HUES64 (cell line): ENCODE results near the gene PPARA.

ENCODE experiments used
- H3K27ac ChIP-seq: 2 replicates; pipeline ENCODE4 v1.7.0; 2013; ENCODE audit warnings: low read depth, low read length, inconsistent platforms
- H3K27me3 ChIP-seq: 2 replicates; pipeline ENCODE4 v1.6.1; 2013; ENCODE audit warnings: mild to moderate bottlenecking, low read length; ENCODE audit not compliant: insufficient read depth
- H3K36me3 ChIP-seq: 2 replicates; pipeline ENCODE4 v1.6.1; 2013; ENCODE audit warnings: mild to moderate bottlenecking, low read length; ENCODE audit not compliant: insufficient read depth
- H3K4me1 ChIP-seq: 2 replicates; pipeline ENCODE4 v1.6.1; 2013; ENCODE audit warnings: mild to moderate bottlenecking, low read length, moderate library complexity; ENCODE audit not compliant: insufficient read depth
- H3K4me3 ChIP-seq: 2 replicates; pipeline ENCODE4 v1.5.1; 2013; ENCODE audit warnings: mild to moderate bottlenecking, low read length, moderate library complexity
- H3K9ac ChIP-seq: 2 replicates; pipeline ENCODE4 v1.6.1; 2013; ENCODE audit warnings: mild to moderate bottlenecking, low read depth, low read length
- H3K9me3 ChIP-seq: 2 replicates; pipeline ENCODE4 v1.6.1; 2013; ENCODE audit warnings: low read depth, low read length; ENCODE audit not compliant: insufficient read depth
- WGBS: fragments of 150-250, 120-280 bp; methylation state at CpG from one replicate; pipeline ENCODE4 v1.1.7; 2013; ENCODE audit warnings: missing lambda C conversion rate; 5-methylcytosine and 5-hydroxymethylcytosine counted together

PPARA gene

DNA sequence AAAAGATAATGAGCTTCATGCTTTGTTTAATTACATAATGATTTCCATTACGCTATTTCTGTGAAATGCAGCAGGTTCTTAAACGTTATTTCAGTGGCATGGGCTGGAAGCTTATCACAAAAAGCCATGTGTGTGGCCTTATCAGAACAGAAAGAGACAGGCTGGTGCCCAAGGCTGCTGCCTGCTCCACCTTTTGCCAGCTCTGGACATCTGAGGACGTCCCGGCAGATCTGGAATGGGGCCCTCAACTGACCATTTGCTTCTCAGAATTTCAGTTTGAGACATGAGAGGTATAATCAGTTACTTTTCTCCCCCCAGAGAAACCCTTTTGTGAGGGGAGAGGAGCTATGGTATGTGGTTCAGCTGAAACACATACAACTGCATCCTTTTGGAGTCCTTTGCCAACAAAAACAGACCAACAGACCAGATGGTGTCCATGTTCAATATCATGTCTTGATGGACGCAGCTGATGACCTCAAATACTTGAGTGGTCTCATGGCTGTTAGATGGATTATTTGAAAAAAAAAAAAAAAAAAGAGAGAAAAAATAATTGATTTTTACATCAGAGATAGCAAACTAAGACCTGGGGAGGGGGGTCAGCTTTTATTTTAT, 91.2 kb downstream of the PPARA start:
- Histone ChIP-seq H3K36me3 (peaks cover 19% of the 10 kb centered on the region; the same call in 1 of the 2 replicates), H3K9me3 (no peaks in the 10 kb centered on the region), H3K27me3 (no peaks in the 10 kb centered on the region), H3K9ac (no peak overlapping the region), H3K4me3 (no peak overlapping the region), H3K4me1 (no peaks in the 10 kb centered on the region), H3K27ac (no peak overlapping the region)
- WGBS = 82% methylated on average over 5 of the region's 5 CpGs

DNA sequence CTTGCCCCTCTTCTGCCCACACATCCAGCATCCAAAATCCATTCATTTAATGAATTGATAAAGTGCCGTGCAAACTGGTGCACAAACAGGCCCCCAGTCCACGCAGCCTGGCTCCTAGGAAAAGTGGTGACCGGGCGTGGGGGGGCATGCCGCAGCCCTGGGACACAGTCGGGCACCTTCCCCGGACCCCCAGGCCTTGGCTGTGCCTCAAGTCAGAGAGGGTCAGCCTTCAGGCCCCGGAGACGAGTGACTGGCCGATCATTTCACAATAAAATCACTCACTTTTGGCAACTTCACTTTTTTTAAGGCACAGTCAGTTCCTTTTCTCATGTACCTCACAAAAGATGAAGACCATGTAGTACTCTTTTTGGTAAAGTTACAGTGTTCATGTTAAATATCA, 91.8 kb downstream of the PPARA start:
- H3K27me3 ChIP-seq = no peaks in the 10 kb centered on the region
- H3K4me1 ChIP-seq = no peaks in the 10 kb centered on the region
- H3K9ac ChIP-seq = no peak overlapping the region
- no peak overlapping the region for H3K27ac ChIP-seq
- no peaks in the 10 kb centered on the region for H3K9me3 ChIP-seq
- peaks cover 20% of the 10 kb centered on the region; the same call in 1 of the 2 replicates for H3K36me3 ChIP-seq
- WGBS = 81% methylated on average over 10 of the region's 10 CpGs
- H3K4me3 ChIP-seq = no peak overlapping the region

DNA sequence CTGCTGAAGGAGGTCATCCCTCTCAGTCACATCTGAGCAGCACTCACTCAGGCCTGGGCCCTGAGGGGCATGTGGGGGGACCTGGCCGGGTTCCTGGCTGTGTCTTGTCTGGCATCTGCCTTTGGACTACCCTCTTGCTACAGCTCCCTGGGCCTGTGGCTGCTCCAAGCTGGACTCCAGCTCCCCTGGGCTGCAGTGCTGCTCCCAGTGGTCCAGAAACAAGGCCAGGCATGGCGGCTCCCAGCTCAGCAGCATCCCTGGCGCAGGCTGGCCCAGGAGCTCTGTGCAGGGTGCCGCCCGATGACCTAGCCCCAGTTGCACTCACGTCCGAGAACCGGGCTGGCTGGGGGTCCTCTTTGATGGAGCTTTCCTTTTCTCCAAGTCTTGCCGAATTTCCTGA, 94.4 kb downstream of the PPARA start:
- H3K4me1 ChIP-seq = no peaks in the 10 kb centered on the region
- H3K9ac ChIP-seq = no peak overlapping the region
- H3K27ac ChIP-seq = no peak overlapping the region
- no peaks in the 10 kb centered on the region for H3K9me3 ChIP-seq
- 93% methylated on average over 9 of the region's 9 CpGs for WGBS
- H3K4me3 ChIP-seq = no peak overlapping the region
- H3K27me3 ChIP-seq = no peaks in the 10 kb centered on the region
- H3K36me3 ChIP-seq = peaks cover 20% of the 10 kb centered on the region; the same call in 1 of the 2 replicates

DNA sequence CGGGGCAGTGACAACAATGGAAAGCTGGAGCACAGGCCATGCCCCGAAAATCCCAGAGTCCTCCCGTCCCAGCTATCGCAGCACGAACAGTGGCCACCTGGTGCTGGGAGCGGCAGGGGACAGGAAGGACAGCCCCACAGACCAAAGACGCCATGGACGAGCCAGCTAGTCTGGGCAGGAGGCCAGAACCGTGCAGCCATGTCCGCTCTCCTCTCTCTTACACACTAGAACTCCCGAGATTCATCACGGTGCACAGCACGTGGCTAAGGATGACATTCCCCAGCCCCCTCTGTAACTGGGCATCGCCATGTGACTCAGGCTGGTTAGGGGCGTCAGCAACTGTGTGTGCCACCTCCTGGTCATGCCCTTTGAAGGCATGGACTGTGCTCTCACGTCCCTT, 95.2 kb downstream of the PPARA start:
- Histone ChIP-seq H3K27me3 (peaks cover 1% of the 10 kb centered on the region; the same call in 1 of the 2 replicates), H3K9me3 (no peaks in the 10 kb centered on the region), H3K4me3 (no peak overlapping the region), H3K36me3 (peaks cover 20% of the 10 kb centered on the region; the same call in 1 of the 2 replicates), H3K9ac (no peak overlapping the region), H3K27ac (no peak overlapping the region), H3K4me1 (no peaks in the 10 kb centered on the region)
- 89% methylated on average over 16 of the region's 16 CpGs for WGBS

DNA sequence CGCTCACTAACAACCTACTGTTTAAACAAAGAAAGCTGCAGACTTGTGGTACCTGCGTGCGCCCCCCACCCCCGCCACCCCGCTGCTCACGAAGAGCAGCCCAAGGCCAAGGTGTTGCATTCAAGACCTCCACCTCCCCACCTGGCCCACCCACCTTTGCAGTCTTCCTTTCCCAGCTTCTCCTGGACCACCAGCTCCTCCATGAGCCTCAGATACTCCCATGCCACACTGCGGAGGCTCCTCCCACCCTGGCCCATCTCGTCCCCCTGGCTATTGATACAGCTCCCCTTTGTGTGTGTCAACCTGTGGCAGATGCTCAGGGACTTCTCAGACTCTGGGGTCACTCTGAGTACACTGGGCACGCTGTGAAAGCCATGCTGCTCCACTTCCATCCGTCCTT, 95.9 kb downstream of the PPARA start:
- no peak overlapping the region for H3K9ac ChIP-seq

DNA sequence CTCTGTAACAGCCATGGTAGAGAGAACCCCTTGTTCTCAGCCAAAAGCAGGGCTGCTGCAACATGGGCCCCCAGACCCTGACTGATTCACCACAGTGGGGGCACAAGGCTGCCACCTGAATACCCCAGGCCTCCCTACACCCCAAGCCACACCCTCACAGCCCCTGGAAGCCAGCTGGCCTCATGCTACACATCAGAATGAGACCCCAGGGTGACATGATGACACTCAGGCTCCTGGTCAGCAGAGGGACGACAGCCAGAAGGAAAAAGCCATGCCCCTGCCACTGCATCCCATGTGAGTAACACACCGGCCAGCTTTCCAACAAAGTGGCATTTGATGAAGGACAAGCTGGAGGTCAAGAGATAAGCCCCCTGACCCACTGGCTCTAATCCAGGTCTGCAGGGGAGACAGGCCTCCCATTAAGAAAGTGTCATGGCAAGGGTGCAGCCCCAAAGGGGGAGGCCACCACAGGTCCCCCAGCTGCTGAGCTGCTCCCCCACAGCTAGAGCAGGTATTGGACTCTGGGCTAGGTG, 97.2 kb downstream of the PPARA start:
- peaks cover 20% of the 10 kb centered on the region; the same call in 1 of the 2 replicates for H3K36me3 ChIP-seq
- H3K27ac ChIP-seq = no peak overlapping the region
- peaks cover 11% of the 10 kb centered on the region for H3K27me3 ChIP-seq
- no peak overlapping the region for H3K4me3 ChIP-seq
- H3K9me3 ChIP-seq = no peaks in the 10 kb centered on the region
- 90% methylated on average over 2 of the region's 2 CpGs for WGBS
- H3K9ac ChIP-seq = no peak overlapping the region
- peaks cover 5% of the 10 kb centered on the region; the same call in 1 of the 2 replicates for H3K4me1 ChIP-seq

More for the DNA sequence above, 95.9 kb downstream of the PPARA start:
- WGBS = 93% methylated on average over 10 of the region's 10 CpGs
- Histone ChIP-seq H3K36me3 (peaks cover 20% of the 10 kb centered on the region; the same call in 1 of the 2 replicates), H3K27ac (no peak overlapping the region), H3K27me3 (peaks cover 7% of the 10 kb centered on the region), H3K4me3 (no peak overlapping the region), H3K9me3 (no peaks in the 10 kb centered on the region), H3K4me1 (peaks cover 2% of the 10 kb centered on the region; the same call in 1 of the 2 replicates)

DNA sequence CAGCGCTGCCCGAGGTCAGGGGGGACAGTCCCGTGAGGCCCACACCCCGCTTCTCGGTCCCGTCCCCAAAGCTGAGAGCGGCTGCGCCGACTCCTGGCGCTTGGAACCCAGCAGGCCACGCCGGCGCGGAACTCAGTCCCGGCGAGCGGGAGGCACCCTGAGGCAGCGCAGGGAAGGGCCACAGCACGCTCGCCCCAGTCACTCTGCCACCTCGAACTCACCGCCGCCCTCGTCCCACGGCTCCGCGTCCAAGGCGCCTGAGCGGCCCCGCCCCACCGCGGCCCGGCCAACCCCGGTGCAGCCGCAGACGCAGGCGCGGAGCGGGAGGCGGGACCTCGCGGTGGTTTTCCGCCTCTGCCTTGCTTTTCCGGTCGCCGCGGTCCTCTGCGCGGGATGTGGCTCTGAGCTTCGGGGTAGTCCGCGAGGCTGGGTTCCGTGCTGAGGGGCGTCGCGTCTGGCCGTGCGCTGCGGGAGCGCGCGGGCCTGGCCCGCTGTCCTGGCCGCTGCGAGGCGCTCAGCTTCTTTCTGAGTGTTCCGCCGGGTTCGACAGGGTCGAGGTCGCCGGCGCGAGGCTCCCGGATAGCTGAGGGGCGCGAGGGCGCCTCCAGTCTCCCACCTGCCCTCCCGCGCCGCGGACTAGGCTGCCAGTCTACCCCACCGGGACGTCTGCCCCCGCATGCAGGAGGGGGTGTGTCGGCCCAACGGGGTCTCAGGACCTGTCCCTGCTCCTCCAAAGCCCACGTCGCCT, 99.9 kb downstream of the PPARA start, which contains the start of gene CDPF1:
CDPF1 (minus strand) TSS at position 259 of the 748 bp plus-strand sequence. CDS start 2,009 bp downstream, outside the sequence.
- Histone ChIP-seq H3K9ac (peak within 1 kb of the TSS; percentile 79), H3K36me3 (peaks cover 6% of the 10 kb centered on the region; the same call in 1 of the 2 replicates), H3K27me3 (peaks cover 11% of the 10 kb centered on the region), H3K27ac (no peak within 1 kb of the TSS), H3K4me3 (peak within 1 kb of the TSS; percentile 94), H3K9me3 (no peaks in the 10 kb centered on the region), H3K4me1 (peaks cover 5% of the 10 kb centered on the region; the same call in 1 of the 2 replicates)
- 1% methylated on average over 89 of the region's 89 CpGs for WGBS

DNA sequence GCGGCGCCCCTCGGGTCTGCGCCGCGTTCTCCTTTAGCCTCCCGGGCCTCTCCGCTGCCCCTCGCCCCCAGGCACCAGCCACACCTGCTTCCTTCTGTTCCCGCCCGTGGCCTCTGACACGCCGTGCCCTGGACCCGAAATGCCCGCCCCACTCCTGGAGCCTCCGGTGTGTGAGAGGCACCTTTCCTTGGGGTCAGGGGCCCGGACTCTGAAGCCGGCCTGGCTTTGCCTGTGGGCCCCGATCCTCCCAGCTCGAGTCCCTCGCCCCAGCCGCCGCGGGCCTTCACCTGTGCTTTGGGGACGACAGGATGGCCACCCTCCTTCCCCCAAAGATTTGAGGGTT, 100.4 kb downstream of the PPARA start:
- peaks cover 11% of the 10 kb centered on the region for H3K27me3 ChIP-seq
- peaks cover 3% of the 10 kb centered on the region; the same call in 1 of the 2 replicates for H3K36me3 ChIP-seq
- peaks cover 5% of the 10 kb centered on the region; the same call in 1 of the 2 replicates for H3K4me1 ChIP-seq
- peak overlapping the region; percentile 94 for H3K4me3 ChIP-seq
- H3K9ac ChIP-seq = peak overlapping the region; percentile 79
- H3K27ac ChIP-seq = no peak overlapping the region
- WGBS = 31% methylated on average over 25 of the region's 25 CpGs
- no peaks in the 10 kb centered on the region for H3K9me3 ChIP-seq

DNA sequence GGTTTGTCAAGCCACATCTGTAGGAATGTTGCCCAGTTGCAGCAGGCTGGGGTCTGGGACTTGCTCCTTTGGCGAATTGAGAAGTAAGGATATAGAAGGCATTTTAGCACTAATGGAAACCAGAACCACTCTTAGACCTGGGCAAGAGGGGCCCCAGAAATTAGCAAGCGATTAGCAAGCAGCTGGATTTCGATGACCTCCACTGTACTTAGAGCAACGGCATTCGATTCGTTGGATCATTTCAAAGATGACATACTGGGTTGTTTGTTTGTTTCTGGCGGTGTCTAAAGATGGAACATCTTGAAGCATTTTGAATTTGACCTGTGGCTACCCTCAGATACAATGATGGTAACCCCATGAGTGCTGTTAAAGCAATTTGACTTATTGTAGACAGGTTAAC, 100.9 kb downstream of the PPARA start:
- Histone ChIP-seq H3K4me3 (peak overlapping the region; percentile 94), H3K36me3 (peaks cover 3% of the 10 kb centered on the region; the same call in 1 of the 2 replicates), H3K27ac (no peak overlapping the region), H3K27me3 (peaks cover 11% of the 10 kb centered on the region), H3K4me1 (peaks cover 5% of the 10 kb centered on the region; the same call in 1 of the 2 replicates), H3K9me3 (no peaks in the 10 kb centered on the region), H3K9ac (peak overlapping the region; percentile 79; the same call in 1 of the 2 replicates)
- WGBS = 83% methylated on average over 7 of the region's 7 CpGs

DNA sequence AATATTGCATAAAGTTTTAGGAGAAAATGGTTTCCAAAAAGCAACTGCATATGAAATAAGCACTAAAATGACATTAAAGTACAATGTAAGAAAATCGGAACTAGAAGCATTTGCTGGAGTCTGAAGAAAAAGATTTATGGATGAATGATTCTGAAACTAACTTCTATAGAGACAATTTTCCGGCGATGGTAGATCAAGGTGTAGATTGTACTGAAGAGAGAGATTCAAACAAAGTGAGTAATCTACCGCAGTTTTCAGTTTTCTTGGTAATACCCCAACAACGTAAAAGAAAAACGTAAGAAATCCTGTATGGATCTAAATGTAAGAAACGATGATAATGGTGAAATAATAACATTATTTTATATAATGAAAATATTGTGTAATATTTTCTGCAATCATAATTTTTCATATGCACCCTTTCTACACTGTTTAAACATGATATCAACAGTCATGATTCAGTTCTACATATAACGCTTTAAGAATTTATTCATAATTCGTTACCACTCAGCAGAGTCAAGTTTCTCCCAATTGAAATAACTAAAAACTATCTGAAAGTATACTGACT, 101.6 kb downstream of the PPARA start:
- H3K9ac ChIP-seq = no peak overlapping the region
- no peak overlapping the region for H3K4me3 ChIP-seq
- 92% methylated on average over 8 of the region's 9 CpGs for WGBS
- H3K27me3 ChIP-seq = peaks cover 11% of the 10 kb centered on the region
- H3K27ac ChIP-seq = no peak overlapping the region
- peaks cover 5% of the 10 kb centered on the region; the same call in 1 of the 2 replicates for H3K4me1 ChIP-seq
- H3K36me3 ChIP-seq = no peaks in the 10 kb centered on the region
- H3K9me3 ChIP-seq = no peaks in the 10 kb centered on the region
